ENCODE measurements around the gene FAR1.

FAR1 gene

GRCh38 chr11:13761250-13761649, 92.8 kb downstream of the FAR1 start:
- no peaks in the 10 kb centered on the region for H3K36me3 ChIP-seq (ENCODE audit: low read length)
- H4K20me1 ChIP-seq (ENCODE audit: low read depth, low read length), result no peaks in the 10 kb centered on the region
- H2AFZ ChIP-seq (ENCODE audit: low read depth, low read length, severe bottlenecking), result no peak overlapping the region
- no peak overlapping the region for H3K9ac ChIP-seq (ENCODE audit: low read length)
- H3K4me3 ChIP-seq (ENCODE audit: insufficient read depth, low read length, poor library complexity, severe bottlenecking), result no peak overlapping the region
- no peaks in the 10 kb centered on the region for H3K27me3 ChIP-seq (ENCODE audit: low read length)
- no peaks in the 10 kb centered on the region for H3K9me2 ChIP-seq (replicated peaks; ENCODE audit: insufficient read depth, low read length)
- no peak for TF ChIP-seq EZH2phosphoT487 (conservative IDR thresholded peaks at IDR 0.05; ENCODE audit: low read length)
- no peak for TF ChIP-seq CTCF (IDR thresholded peaks at IDR 0.05; ENCODE audit: insufficient read depth, low read length, poor library complexity, severe bottlenecking)
- no peak overlapping the region for H3K4me2 ChIP-seq (ENCODE audit: low read depth, low read length, poor library complexity, severe bottlenecking)
- H3F3A ChIP-seq (ENCODE audit: insufficient read depth), result no peaks in the 10 kb centered on the region
- no peaks in the 10 kb centered on the region for H3K79me2 ChIP-seq (ENCODE audit: insufficient read depth, low read length)
- no peak overlapping the region for H3K27ac ChIP-seq (ENCODE audit: low read depth, low read length)
- H3K9me3 ChIP-seq (ENCODE audit: insufficient read depth, low read length), result no peaks in the 10 kb centered on the region

- no peak overlapping the region for H3K4me3 ChIP-seq (ENCODE audit: insufficient read depth, low read length, poor library complexity, severe bottlenecking)
- H3K9me2 ChIP-seq (replicated peaks; ENCODE audit: insufficient read depth, low read length), result no peaks in the 10 kb centered on the region
- no peaks in the 10 kb centered on the region for H3K27me3 ChIP-seq (ENCODE audit: low read length)
- no peaks in the 10 kb centered on the region for H3K79me2 ChIP-seq (ENCODE audit: insufficient read depth, low read length)
- no peak for TF ChIP-seq CTCF (IDR thresholded peaks at IDR 0.05; ENCODE audit: insufficient read depth, low read length, poor library complexity, severe bottlenecking)
- no peak for TF ChIP-seq EZH2phosphoT487 (conservative IDR thresholded peaks at IDR 0.05; ENCODE audit: low read length)
- no peak overlapping the region for H3K27ac ChIP-seq (ENCODE audit: low read depth, low read length)
- H4K20me1 ChIP-seq (ENCODE audit: low read depth, low read length), result no peaks in the 10 kb centered on the region
- no peak overlapping the region for H2AFZ ChIP-seq (ENCODE audit: low read depth, low read length, severe bottlenecking)
- no peaks in the 10 kb centered on the region for H3K9me3 ChIP-seq (ENCODE audit: insufficient read depth, low read length)
- no peaks in the 10 kb centered on the region for H3F3A ChIP-seq (ENCODE audit: insufficient read depth)
- H3K36me3 ChIP-seq (ENCODE audit: low read length), result no peaks in the 10 kb centered on the region
- H3K4me2 ChIP-seq (ENCODE audit: low read depth, low read length, poor library complexity, severe bottlenecking), result no peak overlapping the region
- no peak overlapping the region for H3K9ac ChIP-seq (ENCODE audit: low read length)
These were observed 93.2 kb downstream of the FAR1 start for GRCh38 chr11:13761716-13762115.

- Histone ChIP-seq H3K27ac (ENCODE audit: low read depth, low read length) (no peak overlapping the region), H3F3A (ENCODE audit: insufficient read depth) (no peaks in the 10 kb centered on the region), H3K4me2 (ENCODE audit: low read depth, low read length, poor library complexity, severe bottlenecking) (no peak overlapping the region), H3K27me3 (ENCODE audit: low read length) (no peaks in the 10 kb centered on the region), H3K36me3 (ENCODE audit: low read length) (no peaks in the 10 kb centered on the region), H3K9me3 (ENCODE audit: insufficient read depth, low read length) (no peaks in the 10 kb centered on the region), H3K79me2 (ENCODE audit: insufficient read depth, low read length) (no peaks in the 10 kb centered on the region), H3K9me2 (replicated peaks; ENCODE audit: insufficient read depth, low read length) (no peaks in the 10 kb centered on the region), H4K20me1 (ENCODE audit: low read depth, low read length) (no peaks in the 10 kb centered on the region), H2AFZ (ENCODE audit: low read depth, low read length, severe bottlenecking) (no peak overlapping the region), H3K4me3 (ENCODE audit: insufficient read depth, low read length, poor library complexity, severe bottlenecking) (no peak overlapping the region), H3K9ac (ENCODE audit: low read length) (no peak overlapping the region)
- TF ChIP-seq CTCF (IDR thresholded peaks at IDR 0.05; ENCODE audit: insufficient read depth, low read length, poor library complexity, severe bottlenecking) (no peak), EZH2phosphoT487 (conservative IDR thresholded peaks at IDR 0.05; ENCODE audit: low read length) (no peak)
These were observed 94.2 kb downstream of the FAR1 start for GRCh38 chr11:13762718-13763117.
